Muscle of arm (tissue), 14 donors: ENCODE measurements around the gene SOS1. TPM values are rescaled to one million over a fixed set of nuclear protein-coding genes. Genes with fewer than 3 reads are reported as not detected.
"Not testable (repeated sequence)": the region's sequence is repeated elsewhere in the genome, so short reads cannot be mapped to it uniquely, and the experiment has no call there.

Source experiments
- DNase-seq: peaks from one replicate; pipeline ENCODE4 v3.0.0-alpha.2; 2013
- long read RNA-seq, 11 donors: transcript quantifications; one replicate each; lab custom pipeline, GENCODE V29; 2026
- polyA plus RNA-seq, 12 donors: library from polyadenylated mRNA; unstranded; fragments of 120-200 nt; gene quantifications; one replicate each; pipeline ENCODE4 v1.2.1, GENCODE V29; 2013; ENCODE audit not compliant: insufficient read length in 12 of 12

SOS1 gene
- polyA plus RNA-seq, result 10 to 100 TPM in 11 of 12 donors, not detected in 1; 26.0 to 71.0 (median 34.0) TPM
- long read RNA-seq, donor 1, partial matches to known transcripts, result 12 of 22 reads
- long read RNA-seq, donor 1, other reads (novel, unspliced or antisense), result 7 of 22 reads
- long read RNA-seq, donor 2, result 0 reads
- long read RNA-seq, donor 3, partial matches to known transcripts, result 0 of 2 reads
- long read RNA-seq, donor 3, other reads (novel, unspliced or antisense), result 0 of 2 reads
- long read RNA-seq, donor 4, partial matches to known transcripts, result 0 of 1 reads
- long read RNA-seq, donor 4, other reads (novel, unspliced or antisense), result 0 of 1 reads
- long read RNA-seq, donor 5, full-length matches to known transcripts, result 3 of 3 reads
- long read RNA-seq, donor 5, partial matches to known transcripts, result 0 of 3 reads
- long read RNA-seq, donor 5, other reads (novel, unspliced or antisense), result 0 of 3 reads
- long read RNA-seq, donor 6, partial matches to known transcripts, result 0 of 1 reads
- long read RNA-seq, donor 6, other reads (novel, unspliced or antisense), result 0 of 1 reads
- long read RNA-seq, donor 7, full-length matches to known transcripts, result 1 of 1 reads
- long read RNA-seq, donor 7, partial matches to known transcripts, result 0 of 1 reads
- long read RNA-seq, donor 7, other reads (novel, unspliced or antisense), result 0 of 1 reads
- long read RNA-seq, donor 8, partial matches to known transcripts, result 0 of 2 reads
- long read RNA-seq, donor 8, other reads (novel, unspliced or antisense), result 0 of 2 reads
- long read RNA-seq, donor 9, result 0 reads
- long read RNA-seq, donor 10, partial matches to known transcripts, result 0 of 1 reads
- long read RNA-seq, donor 10, other reads (novel, unspliced or antisense), result 0 of 1 reads
- long read RNA-seq, donor 11, result 0 reads

DNA sequence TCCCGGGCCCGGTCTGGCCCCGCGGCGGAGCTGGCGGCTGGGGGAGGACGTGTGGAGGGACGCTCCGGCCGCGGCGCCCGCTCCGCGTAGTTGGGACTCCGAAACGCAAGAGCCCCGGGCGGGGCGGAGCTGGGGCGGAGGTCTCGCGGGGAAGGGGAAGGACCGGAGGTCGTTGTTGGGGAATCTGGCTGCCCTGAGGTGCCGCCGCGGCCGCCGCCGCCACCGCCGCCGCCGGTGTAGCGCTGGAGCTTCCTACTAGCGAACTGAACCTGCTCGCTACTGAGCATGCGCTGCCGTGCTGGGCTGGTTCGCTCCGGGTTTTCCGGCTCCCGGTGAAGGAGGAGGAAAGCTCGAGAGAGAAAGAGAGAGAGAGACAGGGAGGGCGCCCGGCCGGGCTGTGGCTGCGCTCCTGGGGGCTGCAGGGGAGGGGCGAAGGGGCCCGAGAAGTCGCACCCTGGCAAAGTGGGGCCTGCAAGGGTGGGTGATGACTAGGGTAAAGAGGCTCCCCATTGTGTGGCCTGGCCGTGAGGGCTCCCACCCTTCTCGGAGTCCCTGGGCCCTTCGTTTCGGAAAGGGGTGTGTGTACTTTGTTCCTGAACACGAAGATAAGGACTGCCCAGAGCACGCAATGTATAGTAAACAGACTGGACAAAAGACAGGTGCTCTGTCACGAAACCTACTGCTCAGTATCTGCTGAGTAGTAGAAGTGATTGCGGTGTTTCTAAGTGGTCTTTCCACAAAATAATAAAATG is at the start of gene SOS1:
TSS of gene SOS1 (minus strand) at position 281 of the 752 bp plus-strand sequence. CDS start 629 bp downstream, outside the sequence.
- DNase-seq, result peak; percentile 96

DNA sequence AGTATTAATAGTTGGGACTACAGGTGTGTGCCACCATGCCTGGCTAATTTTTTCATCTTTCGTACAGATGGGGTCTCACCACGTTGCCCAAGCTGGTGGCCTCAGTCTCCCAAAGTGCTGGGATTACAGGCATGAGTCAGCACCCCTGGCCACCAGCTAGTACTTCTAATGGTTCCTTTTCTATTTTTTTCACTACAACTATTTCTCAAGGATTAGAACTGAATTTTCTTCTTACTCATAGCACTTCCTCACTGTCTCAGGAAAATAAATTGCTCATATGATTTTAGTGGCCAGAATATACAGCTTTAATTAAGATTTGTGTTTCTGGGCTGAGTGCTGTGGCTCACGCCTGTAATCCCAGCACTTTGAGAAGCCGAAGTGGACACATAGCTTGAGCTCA is 43.2 kb upstream of the SOS1 start:
- DNase-seq, result no peak

DNA sequence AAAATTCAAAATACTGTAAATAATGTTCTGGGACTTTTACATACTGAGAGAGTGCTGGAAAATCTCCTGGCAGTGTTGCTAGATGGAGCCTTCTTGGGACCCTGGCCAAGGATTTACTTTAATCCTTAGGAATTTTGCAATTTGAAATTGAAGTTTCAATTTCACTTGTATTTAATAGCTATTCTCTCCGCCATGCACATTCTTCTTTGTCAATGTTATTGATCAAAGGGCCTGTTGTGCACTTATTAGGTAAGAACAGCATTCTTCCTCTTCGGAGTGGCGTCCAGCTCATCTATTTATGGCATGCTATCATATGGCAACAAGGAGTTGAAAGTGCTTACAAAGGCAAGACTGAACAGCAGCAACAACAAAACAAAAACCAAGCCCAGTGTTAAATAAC is 40.1 kb upstream of the SOS1 start:
- peak; percentile 78 for DNase-seq

DNA sequence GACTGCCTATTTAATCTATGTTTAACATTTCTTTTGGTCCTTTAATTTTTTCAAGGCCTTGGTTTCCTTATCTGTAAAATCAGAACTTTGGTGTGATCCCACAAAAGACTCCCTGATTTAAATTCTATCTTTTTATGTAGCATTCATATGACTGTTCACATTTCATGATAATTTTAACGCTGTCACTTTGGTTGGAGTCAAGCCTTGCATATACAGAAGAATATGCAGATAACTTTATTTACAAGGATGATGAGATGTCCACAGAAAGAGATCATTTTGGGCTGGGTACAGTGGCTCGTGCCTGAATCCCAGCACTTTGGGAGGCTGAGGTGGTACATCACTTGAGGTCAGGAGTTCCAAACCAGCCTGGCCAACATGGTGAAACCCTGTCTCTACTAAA is 38.4 kb upstream of the SOS1 start:
- DNase-seq, result no peak

DNA sequence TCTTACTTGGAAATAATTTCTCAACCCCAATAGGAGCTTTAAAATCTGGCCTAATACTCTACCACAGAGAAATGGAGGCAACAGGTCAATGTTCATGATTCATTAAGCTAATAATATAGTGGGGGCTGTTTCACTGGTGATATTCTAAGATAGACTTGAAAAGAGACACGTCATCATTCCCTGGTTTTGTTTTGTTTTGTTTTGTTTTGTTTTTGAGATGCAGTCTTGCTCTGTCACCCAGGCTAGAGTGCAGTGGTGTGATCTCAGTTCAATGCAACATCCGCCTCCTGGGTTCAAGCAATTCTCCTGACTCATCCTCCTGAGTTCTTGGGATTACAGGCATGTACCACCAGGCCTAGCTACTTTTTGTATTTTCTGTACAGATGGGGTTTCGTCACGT is 37.5 kb upstream of the SOS1 start:
- no peak for DNase-seq

DNA sequence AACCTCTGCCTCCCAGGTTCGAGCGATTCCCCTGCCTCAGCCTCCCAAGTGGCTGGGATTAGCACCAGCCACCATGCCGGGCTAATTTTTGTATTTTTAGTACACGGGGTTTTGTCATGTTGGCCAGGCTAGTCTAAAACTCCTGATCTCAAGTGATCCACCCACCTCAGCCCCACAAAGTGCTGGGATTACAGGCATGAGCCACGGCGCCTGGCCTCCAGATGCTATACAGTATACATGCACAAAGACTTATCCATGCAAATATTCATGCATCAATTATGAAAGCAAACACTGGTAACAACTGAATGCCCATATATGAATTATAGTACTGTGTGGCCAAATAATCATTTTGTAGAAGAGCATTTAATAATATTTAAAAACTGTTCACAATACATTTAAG is 36.0 kb upstream of the SOS1 start:
- no peak for DNase-seq

DNA sequence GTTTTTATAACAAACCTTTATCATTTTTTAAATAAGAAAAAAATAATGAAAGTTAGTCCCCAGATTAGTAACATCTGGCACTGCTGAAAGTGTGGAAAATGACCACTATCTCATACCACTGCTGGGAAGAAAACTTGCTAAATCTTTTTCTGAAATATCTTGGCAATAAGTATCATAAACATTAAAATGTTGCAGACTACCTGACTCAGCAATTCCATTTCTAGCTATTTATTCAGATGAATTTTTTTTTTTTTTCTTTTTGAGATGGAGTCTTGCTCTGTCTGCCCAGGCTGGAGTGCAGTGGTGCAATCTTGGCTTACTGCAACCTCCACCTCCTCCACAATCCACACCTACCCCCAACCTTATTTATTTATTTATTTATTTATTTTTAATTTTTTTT is 35.3 kb upstream of the SOS1 start:
- no peak for DNase-seq

DNA sequence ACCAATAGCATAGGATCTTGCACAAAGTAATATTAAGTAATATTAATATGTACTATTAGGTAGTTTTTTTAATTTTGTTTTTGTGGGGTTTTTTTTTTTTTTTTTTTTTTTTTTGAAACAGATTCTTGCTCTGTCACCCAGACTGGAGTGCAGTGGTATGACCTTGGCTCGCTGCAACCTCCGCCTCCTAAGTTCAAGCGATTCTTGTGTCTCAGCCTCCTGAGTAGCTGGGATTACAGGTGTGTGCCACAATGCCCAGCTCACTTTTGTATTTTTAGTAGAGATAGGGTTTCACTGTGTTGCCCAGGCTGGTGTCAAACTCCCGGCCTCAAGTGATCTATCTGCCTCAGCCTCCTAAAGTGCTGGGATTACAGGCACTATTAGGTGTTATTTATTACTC is 34.7 kb upstream of the SOS1 start:
- not testable (repeated sequence) for DNase-seq

DNA sequence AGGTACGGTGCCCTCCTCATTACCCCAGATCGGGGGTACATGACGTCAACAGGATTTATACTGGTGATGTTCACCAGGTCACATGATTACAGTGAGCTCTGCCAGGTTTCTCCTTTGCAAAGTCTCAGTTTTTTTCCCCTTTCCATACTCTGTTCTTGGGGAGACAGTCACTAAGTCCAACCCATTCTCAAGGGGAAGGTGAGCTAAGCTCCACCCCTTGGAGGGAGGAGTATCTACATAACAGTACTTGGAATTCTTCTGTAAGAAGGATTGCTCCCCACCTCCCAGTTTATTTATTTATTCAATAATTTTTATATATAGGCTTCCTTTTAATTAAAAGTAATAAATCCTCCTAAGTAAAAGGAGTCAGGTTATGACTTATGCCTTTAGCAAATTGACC is 34.1 kb upstream of the SOS1 start:
- DNase-seq, result no peak

DNA sequence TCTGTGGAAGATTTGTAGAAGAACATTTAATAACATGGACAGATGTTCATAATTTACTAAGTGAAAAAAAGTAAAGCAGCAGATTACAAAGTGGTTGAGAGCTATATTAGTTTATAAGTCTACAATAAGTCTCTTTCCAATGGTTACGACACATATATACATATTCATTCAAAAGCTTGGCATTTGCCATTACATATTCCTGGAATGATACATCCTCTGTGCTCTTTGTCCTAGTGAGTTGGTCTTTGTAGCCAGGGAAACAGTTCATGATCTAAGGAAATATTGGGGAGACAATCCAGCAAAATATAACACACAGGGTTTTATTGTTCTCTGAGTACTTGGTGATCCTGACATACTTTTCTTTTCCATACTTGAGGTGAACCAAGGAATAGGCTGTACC is 32.5 kb upstream of the SOS1 start:
- DNase-seq, result no peak

DNA sequence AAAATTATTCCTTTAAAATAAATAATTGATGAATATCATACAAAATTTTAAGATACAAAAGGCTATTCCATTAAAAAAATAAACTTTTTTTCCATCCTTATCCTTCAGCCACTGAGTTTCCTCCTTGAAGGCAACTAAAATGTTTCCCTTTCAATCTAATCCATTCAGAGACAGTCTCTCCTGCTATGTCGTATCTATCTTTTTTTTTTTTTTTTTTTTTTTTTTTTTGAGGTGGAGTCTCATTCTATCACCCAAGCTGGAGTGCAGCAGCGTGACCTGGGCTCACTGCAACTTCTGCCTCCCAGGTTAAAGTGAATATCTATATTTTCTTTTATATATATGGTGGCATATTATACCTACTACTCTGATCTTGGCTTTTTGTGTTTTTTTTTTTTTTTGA is 31.7 kb upstream of the SOS1 start:
- DNase-seq, result no peak

DNA sequence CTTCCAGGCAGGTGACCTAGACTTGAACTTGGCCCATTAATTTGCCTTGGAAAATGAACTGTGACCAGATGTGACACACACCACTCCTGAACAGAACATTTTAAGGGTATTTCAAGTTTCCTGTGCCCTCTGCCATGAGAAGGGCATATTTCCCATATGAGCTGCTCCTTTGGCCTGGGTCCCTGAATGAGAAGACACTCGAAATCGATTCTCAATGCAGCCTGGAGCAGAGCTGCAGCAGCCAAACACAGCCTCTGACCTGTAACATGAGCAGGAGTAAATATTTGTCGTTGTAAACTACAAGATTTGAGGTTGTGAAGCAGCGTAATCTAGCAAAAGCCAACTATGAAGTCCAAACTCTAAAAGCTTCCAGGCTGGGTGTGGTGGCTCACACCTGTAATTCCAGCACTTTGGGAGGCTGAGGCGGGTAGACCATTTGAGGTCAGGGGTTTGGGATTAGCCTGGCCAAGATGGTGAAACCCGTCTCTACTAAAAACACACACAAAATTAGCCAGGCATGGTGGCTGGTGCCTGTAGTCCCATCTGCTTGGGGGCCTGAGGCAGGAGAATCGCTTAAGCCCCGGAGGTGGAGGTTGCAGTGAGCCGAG is 30.1 kb upstream of the SOS1 start:
- no peak for DNase-seq

DNA sequence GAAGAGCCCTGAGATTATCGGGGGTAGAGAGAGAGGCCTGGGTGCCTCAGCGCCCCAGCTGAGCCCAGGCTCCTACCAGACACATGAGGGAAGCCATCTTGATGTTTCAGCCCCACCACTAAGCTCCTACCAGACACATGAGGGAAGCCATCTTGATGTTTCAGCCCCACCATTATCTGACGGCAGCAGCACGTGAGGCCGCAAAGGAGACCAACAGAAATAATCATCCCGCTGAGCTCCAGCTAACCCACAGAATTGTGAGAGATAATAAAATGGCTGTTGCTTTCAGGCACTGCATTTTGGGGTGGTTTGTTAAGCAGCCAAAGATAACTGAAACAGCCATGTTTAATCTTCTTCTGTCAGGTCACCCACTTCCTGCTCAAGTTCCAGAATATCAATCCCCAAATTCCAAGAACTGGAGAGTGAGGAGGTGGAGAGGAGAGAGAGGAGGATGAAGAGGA is 29.3 kb upstream of the SOS1 start:
- no peak for DNase-seq

DNA sequence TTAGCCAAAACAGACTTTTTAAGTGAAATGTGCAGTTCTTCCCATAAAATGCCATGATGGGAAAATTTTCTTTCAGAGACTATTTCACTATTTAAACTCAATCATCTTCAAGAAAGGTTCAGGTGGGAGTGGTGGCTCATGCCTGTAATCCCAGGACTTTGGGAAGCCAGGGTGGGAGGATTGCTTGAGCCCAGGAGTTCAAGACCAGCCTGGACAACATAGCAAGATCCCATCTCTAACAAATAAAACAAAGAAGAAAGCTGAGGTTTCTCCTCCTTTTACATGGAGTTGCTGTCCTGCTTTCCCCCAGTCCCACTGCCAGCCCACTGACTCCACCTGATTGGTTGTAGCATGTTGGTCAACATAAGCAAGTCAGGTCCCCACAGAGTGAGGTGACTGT is 25.8 kb upstream of the SOS1 start:
- DNase-seq, result no peak

DNA sequence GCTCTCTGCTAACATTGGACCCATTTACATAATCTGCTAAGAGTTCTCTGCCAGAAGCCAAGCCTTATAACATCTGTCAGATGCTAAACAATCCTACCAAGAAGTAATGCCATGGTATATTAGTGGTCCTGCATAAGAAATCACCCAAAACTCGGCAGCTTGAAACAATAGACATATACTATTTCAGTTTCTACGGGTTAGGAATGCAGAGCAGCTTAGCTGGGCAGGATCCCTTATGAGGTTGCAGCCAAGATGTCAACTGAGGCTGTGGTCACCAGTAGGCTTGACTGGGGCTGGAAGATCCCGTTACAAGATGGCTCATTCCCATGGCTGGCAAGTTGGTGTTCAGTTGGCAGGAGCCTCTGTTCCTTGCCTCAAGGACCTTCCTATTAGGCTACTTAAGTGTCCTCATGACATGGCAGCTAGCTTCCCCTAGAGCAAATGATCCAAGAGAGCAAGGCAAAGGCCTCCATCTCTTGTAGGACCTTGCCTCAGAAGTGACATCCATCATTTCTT is 25.1 kb upstream of the SOS1 start:
- DNase-seq, result no peak

DNA sequence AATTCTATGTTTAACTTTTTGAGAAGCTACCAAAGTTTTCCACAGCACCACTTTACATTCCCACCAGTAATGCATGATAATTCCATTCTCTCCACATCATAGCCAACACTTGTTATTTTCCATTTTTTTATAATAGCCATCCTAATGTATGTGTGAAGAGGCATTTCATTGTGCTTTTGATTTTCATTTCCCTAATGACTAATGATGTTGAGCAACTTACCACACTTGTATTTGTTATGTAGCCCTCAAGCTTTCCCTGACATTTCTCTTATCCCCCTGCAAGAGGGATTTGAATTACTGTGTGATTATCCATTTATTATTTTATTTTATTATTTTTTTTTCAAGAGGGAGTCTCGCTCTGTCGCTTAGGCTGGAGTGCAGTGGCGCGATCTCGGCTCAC is 23.6 kb upstream of the SOS1 start:
- DNase-seq, result no peak

DNA sequence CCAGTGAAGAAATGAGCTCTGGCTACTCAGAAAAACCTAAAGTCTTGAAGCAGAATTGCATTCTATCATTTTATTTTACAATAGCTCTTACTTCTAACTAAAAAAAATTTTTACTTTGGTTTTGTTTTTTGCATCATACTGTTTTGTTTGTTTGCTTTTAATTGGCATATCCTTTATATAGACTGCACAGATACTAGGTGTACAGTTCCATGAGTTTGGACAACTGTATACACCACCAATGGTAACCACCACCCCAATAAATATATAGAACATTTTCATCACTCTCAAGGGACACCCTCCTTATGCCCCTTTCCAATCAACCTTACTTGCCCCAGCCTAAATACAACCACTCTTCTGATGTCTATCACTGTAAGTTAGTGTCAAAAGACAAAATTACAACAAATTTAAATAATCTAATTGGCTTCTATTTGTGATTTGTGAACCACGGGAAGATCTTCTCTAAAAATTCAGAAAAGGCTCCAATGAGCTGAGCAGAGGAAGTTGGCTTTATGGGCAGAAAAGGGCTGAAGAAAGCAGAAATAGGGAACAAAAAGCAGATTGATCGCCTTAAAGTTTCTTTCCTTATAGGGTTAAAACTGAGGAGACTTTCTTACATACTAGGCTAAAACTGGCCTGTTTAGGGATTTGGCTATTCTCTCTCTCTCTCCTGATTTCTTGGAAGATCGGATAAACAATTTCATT is 22.2 kb upstream of the SOS1 start:
- DNase-seq, result no peak

DNA sequence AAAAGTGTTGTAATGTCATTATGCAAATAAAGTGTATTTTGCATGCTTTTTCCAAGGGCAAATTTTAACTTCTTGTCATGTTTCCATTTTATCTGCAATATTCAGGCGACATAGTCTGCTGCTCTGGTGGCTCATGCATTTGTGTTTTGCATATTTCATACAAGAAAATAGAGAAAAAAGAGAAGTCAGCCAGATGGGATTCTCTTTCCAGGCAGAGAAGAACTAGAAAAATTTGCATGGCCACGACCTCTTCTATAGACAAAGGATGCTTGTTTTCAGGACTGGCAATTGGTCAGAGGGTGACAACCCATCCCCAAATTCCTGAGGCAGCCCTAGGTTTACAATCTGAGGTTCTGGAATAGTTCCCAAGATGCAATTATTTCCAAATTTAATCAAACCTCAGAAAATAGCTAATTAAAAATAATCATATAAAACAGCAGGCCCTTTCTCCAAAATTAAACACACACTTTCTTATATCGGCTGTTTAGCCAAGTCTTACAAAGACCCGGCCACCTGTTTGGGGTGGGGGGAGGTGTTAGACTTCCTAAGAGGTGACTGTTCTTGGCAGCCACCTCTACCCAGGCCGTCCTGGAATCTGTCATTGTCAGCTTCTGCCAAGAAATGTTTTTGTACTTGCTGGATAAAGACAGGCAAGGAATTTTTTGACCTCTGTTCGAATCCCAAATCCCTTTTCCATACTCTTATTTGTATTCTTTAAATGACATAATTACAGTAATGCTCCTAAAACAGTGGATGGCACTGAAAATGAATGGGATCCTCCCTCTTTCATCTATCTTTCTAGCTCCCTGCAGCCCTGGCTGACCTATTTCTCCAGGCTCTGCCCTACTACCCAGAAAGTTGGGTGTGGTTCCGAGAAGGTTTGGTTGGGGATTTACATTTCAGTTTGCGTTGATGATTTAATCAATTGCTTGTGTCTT is 20.8 kb upstream of the SOS1 start:
- no peak for DNase-seq

DNA sequence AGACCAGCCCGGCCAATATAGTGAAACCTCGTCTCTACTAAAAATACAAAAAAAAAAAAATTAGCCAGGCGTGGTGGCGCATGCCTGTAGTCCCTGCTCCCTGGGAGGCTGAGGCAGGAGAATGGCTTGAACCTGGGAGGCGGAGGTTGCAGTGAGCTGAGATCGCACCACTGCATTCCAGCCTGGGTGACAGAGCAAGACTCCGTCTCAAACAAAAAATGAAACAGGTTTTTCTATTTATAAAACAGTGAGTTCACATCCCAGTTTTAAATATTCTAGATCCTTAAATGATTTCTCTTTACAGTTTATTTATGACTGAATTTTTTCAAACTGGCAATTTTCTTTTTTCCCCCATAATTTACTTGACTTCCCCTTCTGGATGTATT is 20.1 kb upstream of the SOS1 start:
- not testable (repeated sequence) for DNase-seq
